Right lobe of liver (tissue), 4 donors: ENCODE data around the gene FBL.
"Not testable (repeated sequence)": the region's sequence is repeated elsewhere in the genome, so short reads cannot be mapped to it uniquely, and the experiment has no call there.

ENCODE experiments used
- POLR2A ChIP-seq: fragments of 450-650 bp; IDR thresholded peaks from one replicate; pipeline ENCODE4 v1.6.1; 2017; ENCODE audit warnings: antibody characterized with exemption, mild to moderate bottlenecking
- TF ChIP-seq, protein P1 (sequence below), 4 donors: fragments of 200-600 bp in 3 of 4; fragments of 450-650 bp in 1 of 4; IDR thresholded peaks; one replicate each; pipeline versions ENCODE4 v1.5.1 to v1.8.0; 2016 to 2022; ENCODE audit warnings: antibody characterized with exemption in 4 of 4, mild to moderate bottlenecking in 2 of 4
- donor health status: DM: no; HTN: no; CAD: no.
- donor health status: DM: no; HTN: no; CAD: no.
- donor health status: DM: no; HTN: yes; CAD: no.

DNA sequence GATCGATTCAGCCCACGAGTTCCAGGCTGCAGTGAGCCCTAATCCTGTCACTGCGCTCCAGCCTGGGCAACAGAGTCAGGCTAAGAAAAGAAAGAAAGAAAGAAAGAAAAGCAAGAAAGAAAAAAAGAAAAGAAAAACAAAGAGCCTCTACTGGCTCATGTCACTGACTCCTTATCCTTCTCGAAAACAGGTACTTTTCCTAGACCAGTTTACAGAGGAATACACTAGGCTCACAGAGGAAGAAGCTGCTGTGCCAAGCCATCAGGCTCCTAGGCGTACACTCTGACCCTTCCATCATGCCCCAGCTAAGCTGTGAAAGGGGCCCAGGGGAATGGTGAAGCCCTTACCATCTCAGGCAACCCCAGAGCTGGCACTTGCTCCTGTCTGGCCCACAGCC is 46.3 kb upstream of the FBL start:
- TF ChIP-seq POLR2A, result not testable (repeated sequence)
- TF ChIP-seq, protein P1, sequence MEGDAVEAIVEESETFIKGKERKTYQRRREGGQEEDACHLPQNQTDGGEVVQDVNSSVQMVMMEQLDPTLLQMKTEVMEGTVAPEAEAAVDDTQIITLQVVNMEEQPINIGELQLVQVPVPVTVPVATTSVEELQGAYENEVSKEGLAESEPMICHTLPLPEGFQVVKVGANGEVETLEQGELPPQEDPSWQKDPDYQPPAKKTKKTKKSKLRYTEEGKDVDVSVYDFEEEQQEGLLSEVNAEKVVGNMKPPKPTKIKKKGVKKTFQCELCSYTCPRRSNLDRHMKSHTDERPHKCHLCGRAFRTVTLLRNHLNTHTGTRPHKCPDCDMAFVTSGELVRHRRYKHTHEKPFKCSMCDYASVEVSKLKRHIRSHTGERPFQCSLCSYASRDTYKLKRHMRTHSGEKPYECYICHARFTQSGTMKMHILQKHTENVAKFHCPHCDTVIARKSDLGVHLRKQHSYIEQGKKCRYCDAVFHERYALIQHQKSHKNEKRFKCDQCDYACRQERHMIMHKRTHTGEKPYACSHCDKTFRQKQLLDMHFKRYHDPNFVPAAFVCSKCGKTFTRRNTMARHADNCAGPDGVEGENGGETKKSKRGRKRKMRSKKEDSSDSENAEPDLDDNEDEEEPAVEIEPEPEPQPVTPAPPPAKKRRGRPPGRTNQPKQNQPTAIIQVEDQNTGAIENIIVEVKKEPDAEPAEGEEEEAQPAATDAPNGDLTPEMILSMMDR (IDR thresholded peaks at IDR 0.05), result not testable (repeated sequence)
